ENCODE measurements around the gene GATA6. TPM values are rescaled to one million over a fixed set of nuclear protein-coding genes. Genes with fewer than 3 reads are reported as not detected.

Gene GATA6
- polyA plus RNA-seq, 3 donors: 0.04 TPM; not detected in 2

- no peaks in the 10 kb centered on the region for H3K4me1 ChIP-seq (ENCODE audit: control insufficient read depth in 1 of 2, insufficient read depth in 2 of 2, low read length in 2 of 2)
- Mint-ChIP-seq H3K27me3 (ENCODE audit: low read depth in 3 of 3) (peaks cover 2 to 7% (median 7%) of the 10 kb centered on the region in 3 donors), H3K4me1 (no peaks in the 10 kb centered on the region), H3K9me3 (peaks cover 0 to 6% (median 0%) of the 10 kb centered on the region in 7 donors), H3K4me3 (no peak overlapping the region), H3K27ac (no peak overlapping the region), H3K36me3 (no peaks in the 10 kb centered on the region)
- no peak overlapping the region for H3K9ac ChIP-seq (ENCODE audit: insufficient read depth, low read length, poor library complexity, severe bottlenecking)
- H4K20me1 ChIP-seq (ENCODE audit: insufficient read depth, low read length): no peaks in the 10 kb centered on the region
- no peak overlapping the region for H2AFZ ChIP-seq (ENCODE audit: insufficient read depth, low read depth, low read length, poor library complexity, severe bottlenecking)
- H3K27me3 ChIP-seq (ENCODE audit: control insufficient read depth in 2 of 2, insufficient read depth in 2 of 2, low read length in 2 of 2): no peaks in the 10 kb centered on the region
- H3K27ac ChIP-seq (ENCODE audit: low read depth in 1 of 2, low read length in 2 of 2): no peak overlapping the region
- H3K9me3 ChIP-seq (replicated peaks in 1 of 2; ENCODE audit: control insufficient read depth in 1 of 2, insufficient read depth in 1 of 2, low read length in 2 of 2): no peaks in the 10 kb centered on the region
- intact Hi-C loops (cut with micrococcal nuclease): no loop called here
- no peak for TF ChIP-seq CTCF (IDR thresholded peaks at IDR 0.05)
- H3K4me3 ChIP-seq (replicated peaks in 1 of 3; ENCODE audit: low read depth in 2 of 3, low read length in 3 of 3): no peak overlapping the region
- no peak for DNase-seq
- no peaks in the 10 kb centered on the region for H3K79me2 ChIP-seq (ENCODE audit: insufficient read depth, low read length)
- H3K4me2 ChIP-seq (replicated peaks; ENCODE audit: extremely low read depth, low read length, poor library complexity, severe bottlenecking): no peak overlapping the region
- H3K36me3 ChIP-seq (replicated peaks in 1 of 2; ENCODE audit: control insufficient read depth in 1 of 2, insufficient read depth in 2 of 2, low read length in 2 of 2): no peaks in the 10 kb centered on the region
- WGBS (ENCODE audit: insufficient coverage): 80% methylated on average over 1 of the region's 4 CpGs
These were observed 57.4 kb downstream of the GATA6 start for GRCh38 chr18:22226801-22227200.

- Histone ChIP-seq H3K9ac (ENCODE audit: insufficient read depth, low read length, poor library complexity, severe bottlenecking) (no peak overlapping the region), H3K27ac (ENCODE audit: low read depth in 1 of 2, low read length in 2 of 2) (no peak overlapping the region), H3K4me1 (ENCODE audit: control insufficient read depth in 1 of 2, insufficient read depth in 2 of 2, low read length in 2 of 2) (no peaks in the 10 kb centered on the region), H4K20me1 (ENCODE audit: insufficient read depth, low read length) (no peaks in the 10 kb centered on the region), H3K27me3 (ENCODE audit: control insufficient read depth in 2 of 2, insufficient read depth in 2 of 2, low read length in 2 of 2) (no peaks in the 10 kb centered on the region), H3K79me2 (ENCODE audit: insufficient read depth, low read length) (no peaks in the 10 kb centered on the region), H3K4me2 (replicated peaks; ENCODE audit: extremely low read depth, low read length, poor library complexity, severe bottlenecking) (no peak overlapping the region), H3K36me3 (replicated peaks in 1 of 2; ENCODE audit: control insufficient read depth in 1 of 2, insufficient read depth in 2 of 2, low read length in 2 of 2) (no peaks in the 10 kb centered on the region), H2AFZ (ENCODE audit: insufficient read depth, low read depth, low read length, poor library complexity, severe bottlenecking) (no peak overlapping the region), H3K4me3 (replicated peaks in 1 of 3; ENCODE audit: low read depth in 2 of 3, low read length in 3 of 3) (no peak overlapping the region), H3K9me3 (replicated peaks in 1 of 2; ENCODE audit: control insufficient read depth in 1 of 2, insufficient read depth in 1 of 2, low read length in 2 of 2) (no peaks in the 10 kb centered on the region)
- peaks cover 2 to 3% (median 2%) of the 10 kb centered on the region in 3 donors for H3K27me3 Mint-ChIP-seq (ENCODE audit: low read depth in 3 of 3)
- no peak for TF ChIP-seq CTCF (IDR thresholded peaks at IDR 0.05)
- no peak for DNase-seq
- no peak overlapping the region for H3K27ac Mint-ChIP-seq
- peaks cover 0 to 2% (median 0%) of the 10 kb centered on the region in 7 donors for H3K9me3 Mint-ChIP-seq
- intact Hi-C loops (cut with micrococcal nuclease): no loop called here
- H3K4me3 Mint-ChIP-seq: no peak overlapping the region
- H3K4me1 Mint-ChIP-seq: no peaks in the 10 kb centered on the region
- 85% methylated on average over 2 of the region's 2 CpGs for WGBS (ENCODE audit: insufficient coverage)
- H3K36me3 Mint-ChIP-seq: no peaks in the 10 kb centered on the region
These were observed 59.6 kb downstream of the GATA6 start for GRCh38 chr18:22228976-22229375.

All from CD14-positive monocyte (primary cell).